ENCODE measurements around the gene TMEM266. TPM values are rescaled to one million over a fixed set of nuclear protein-coding genes. Genes with fewer than 3 reads are reported as not detected.
"Not testable (repeated sequence)": the region's sequence is repeated elsewhere in the genome, so short reads cannot be mapped to it uniquely, and the experiment has no call there.

Gene TMEM266
- 1 to 10 TPM in 3 of 4 donors, under 1 TPM in 1; 0.27 to 2.7 (median 1.5) TPM for total RNA-seq

DNA sequence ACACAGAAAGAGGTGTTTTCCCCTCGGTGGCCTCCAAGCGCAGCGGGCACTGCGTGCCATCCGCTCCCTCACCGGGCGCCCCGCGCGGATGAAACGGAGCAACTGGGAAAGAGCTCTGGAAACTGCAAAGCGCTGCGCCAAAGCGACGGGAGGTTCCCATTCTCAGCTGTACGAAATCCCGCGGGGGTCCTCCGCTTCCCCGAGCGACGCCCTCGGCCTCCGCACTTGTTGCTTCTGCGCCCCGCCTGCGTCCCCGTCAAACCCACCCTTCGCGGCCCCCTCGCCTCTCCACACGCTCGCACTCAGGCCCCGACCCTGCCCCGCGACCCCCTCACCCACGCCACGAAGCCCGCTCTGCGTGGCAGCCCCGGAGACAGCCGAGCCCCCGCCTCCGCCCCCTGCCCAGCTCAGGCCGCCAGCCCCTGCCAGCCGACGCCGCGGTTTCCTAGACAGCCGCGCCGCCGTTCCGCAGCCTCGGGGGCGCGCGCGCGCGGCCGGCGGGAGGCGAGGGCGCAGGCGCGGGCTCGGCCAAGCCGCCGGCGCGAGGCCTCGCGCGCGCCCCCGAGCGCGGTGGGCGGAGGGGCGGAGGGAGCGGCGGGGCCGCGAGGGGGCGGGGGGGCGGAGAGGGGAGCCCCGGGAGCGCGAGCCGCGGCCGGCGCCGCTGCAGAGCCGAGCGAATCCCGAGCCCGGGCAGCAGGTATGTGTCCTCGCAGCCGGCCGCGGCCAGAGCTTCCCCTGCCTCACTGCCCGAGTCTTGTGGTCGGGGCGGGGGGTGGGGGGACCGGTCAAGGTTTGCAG, at the start of gene TMEM266:
TSS of gene TMEM266 (plus strand) at position 666 of the 798 bp plus-strand sequence. CDS start 74,279 bp downstream, outside the sequence.
- DNase-seq (ENCODE audit: low spot score in 2 of 2) = peak in 1 of 2 donors; percentile 87
- TF ChIP-seq CTCF (IDR thresholded peaks at IDR 0.05) (no peak), POLR2A (IDR thresholded peaks at IDR 0.05) (no peak)
- 1% methylated on average over 47 to 48 of the region's 107 CpGs for WGBS, 2 donors
- H3K4me3 ChIP-seq (ENCODE audit: low read depth, poor library complexity, severe bottlenecking) = peak within 1 kb of the TSS; percentile 41
- intact Hi-C loops (cut with DNase I; ENCODE audit: low total_unique reads) = no loop called here

GRCh38 chr15:76010613-76011012, 49.2 kb upstream of the TMEM266 start:
- WGBS, 2 donors = 75 to 78% methylated on average over 2 of the region's 2 CpGs
- H3K4me3 ChIP-seq (ENCODE audit: low read depth, poor library complexity, severe bottlenecking) = no peak overlapping the region
- intact Hi-C loops (cut with DNase I; ENCODE audit: low total_unique reads) = no loop called here
- no peak for DNase-seq (ENCODE audit: low spot score in 2 of 2)
- TF ChIP-seq POLR2A (IDR thresholded peaks at IDR 0.05) = no peak
- TF ChIP-seq CTCF (IDR thresholded peaks at IDR 0.05) = no peak

GRCh38 chr15:76011627-76012551, 47.9 kb upstream of the TMEM266 start, which contains the start of gene NRG4:
TSS of gene NRG4 (minus strand) at chr15:76012424. CDS start at chr15:76011230, 1,194 bp downstream.
- no peak for DNase-seq (ENCODE audit: low spot score in 2 of 2)
- intact Hi-C loops (cut with DNase I; ENCODE audit: low total_unique reads) = no loop called here
- WGBS, 2 donors = 19 to 22% methylated on average over 13 of the region's 13 CpGs
- TF ChIP-seq CTCF (IDR thresholded peaks at IDR 0.05) = no peak
- TF ChIP-seq POLR2A (IDR thresholded peaks at IDR 0.05) = no peak
- no peak within 1 kb of the TSS for H3K4me3 ChIP-seq (ENCODE audit: low read depth, poor library complexity, severe bottlenecking)

- H3K4me3 ChIP-seq (ENCODE audit: low read depth, poor library complexity, severe bottlenecking); DNase-seq (ENCODE audit: low spot score in 2 of 2); intact Hi-C loops (cut with DNase I; ENCODE audit: low total_unique reads): not testable (repeated sequence)
- 91 to 94% methylated on average over 4 of the region's 4 CpGs for WGBS, 2 donors
Observed at GRCh38 chr15:76013470-76013869, 46.3 kb upstream of the TMEM266 start.

GRCh38 chr15:76024021-76024768, 35.6 kb upstream of the TMEM266 start:
- intact Hi-C loops (cut with DNase I; ENCODE audit: low total_unique reads) = no loop called here
- no peak overlapping the region for H3K4me3 ChIP-seq (ENCODE audit: low read depth, poor library complexity, severe bottlenecking)
- 72 to 77% methylated on average over 4 of the region's 4 CpGs for WGBS, 2 donors
- TF ChIP-seq CTCF (IDR thresholded peaks at IDR 0.05) (no peak), POLR2A (IDR thresholded peaks at IDR 0.05) (no peak)
- DNase-seq (ENCODE audit: low spot score in 2 of 2) = no peak

All from lower leg skin (tissue), 4 donors.